ENCODE measurements around the gene MRPS18A.

The MRPS18A gene

DNA sequence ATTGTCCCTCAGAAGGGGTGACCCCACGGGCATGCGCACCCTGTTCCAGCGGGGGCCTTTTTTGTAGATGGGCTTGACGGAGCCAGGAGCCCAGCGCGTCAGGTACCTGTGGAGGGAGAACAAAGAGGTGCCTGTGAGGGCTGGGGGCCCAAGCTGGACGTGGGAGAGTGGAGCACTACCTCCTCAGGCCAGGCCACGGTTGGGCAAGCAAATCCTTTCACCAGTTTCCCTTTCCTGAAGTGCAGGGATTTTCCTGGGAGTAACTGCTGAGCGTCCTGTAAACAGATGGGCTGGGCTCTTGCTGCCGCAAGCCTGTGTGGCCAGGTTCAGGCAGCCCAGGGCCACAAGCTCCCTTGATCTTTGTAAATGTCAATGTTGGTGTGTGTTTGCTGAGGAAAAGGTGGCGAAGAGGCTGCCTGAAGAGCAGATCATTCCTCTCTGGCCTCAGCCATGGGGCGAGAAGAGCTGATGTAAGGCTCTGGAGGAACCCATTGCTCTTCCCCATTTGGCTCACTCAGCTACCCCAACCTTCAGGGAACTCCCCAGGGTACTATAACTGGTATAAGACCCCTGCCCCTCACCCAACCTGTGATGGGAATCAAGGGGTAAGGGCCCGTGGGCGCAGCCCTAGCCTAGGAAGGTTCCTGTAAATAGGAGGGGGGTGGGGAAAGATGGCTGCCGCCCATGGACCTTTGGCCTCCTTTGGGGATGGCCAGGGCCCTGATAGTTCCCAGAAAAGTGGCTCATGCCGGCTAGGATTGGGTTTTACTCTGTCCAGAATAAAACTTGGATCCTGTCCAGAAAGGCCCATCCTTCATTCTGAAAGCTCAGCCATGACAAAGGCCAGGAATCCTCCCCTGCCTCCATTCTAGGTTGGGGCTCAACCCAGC is 15.5 kb downstream of the MRPS18A start:
- Histone ChIP-seq H3K4me3 (ENCODE audit: low read length in 2 of 2) (no peak overlapping the region), H3K27ac (ENCODE audit: low read depth in 2 of 2, low read length in 2 of 2) (peak overlapping the region; percentile 65 to 88), H3K9me3 (ENCODE audit: control insufficient read depth in 2 of 2, low read length in 2 of 2) (no peaks in the 10 kb centered on the region), H3K36me3 (ENCODE audit: control insufficient read depth in 2 of 2, insufficient read depth in 2 of 2, low read length in 2 of 2) (peaks cover 48 to 52% of the 10 kb centered on the region in 2 donors), H3K27me3 (ENCODE audit: control insufficient read depth in 2 of 2, insufficient read depth in 2 of 2, low read length in 2 of 2) (no peaks in the 10 kb centered on the region), H3K4me1 (ENCODE audit: control insufficient read depth in 2 of 2, insufficient read depth in 2 of 2, low read length in 2 of 2) (peaks cover 43 to 58% of the 10 kb centered on the region in 2 donors), H3K9ac (ENCODE audit: low read depth in 1 of 2, low read length in 2 of 2) (peak overlapping the region in 1 of 2 donors; percentile 41)

GRCh38 chr6:43671011-43671800 is 16.4 kb downstream of the MRPS18A start:
- H3K36me3 ChIP-seq (ENCODE audit: control insufficient read depth in 2 of 2, insufficient read depth in 2 of 2, low read length in 2 of 2), result peaks cover 41 to 44% of the 10 kb centered on the region in 2 donors
- H3K4me3 ChIP-seq (ENCODE audit: low read length in 2 of 2), result no peak overlapping the region
- no peaks in the 10 kb centered on the region for H3K9me3 ChIP-seq (ENCODE audit: control insufficient read depth in 2 of 2, low read length in 2 of 2)
- H3K4me1 ChIP-seq (ENCODE audit: control insufficient read depth in 2 of 2, insufficient read depth in 2 of 2, low read length in 2 of 2), result peaks cover 42 to 54% of the 10 kb centered on the region in 2 donors
- peak overlapping the region; percentile 65 to 88 for H3K27ac ChIP-seq (ENCODE audit: low read depth in 2 of 2, low read length in 2 of 2)
- H3K27me3 ChIP-seq (ENCODE audit: control insufficient read depth in 2 of 2, insufficient read depth in 2 of 2, low read length in 2 of 2), result no peaks in the 10 kb centered on the region
- H3K9ac ChIP-seq (ENCODE audit: low read depth in 1 of 2, low read length in 2 of 2), result peak overlapping the region in 1 of 2 donors; percentile 41

DNA sequence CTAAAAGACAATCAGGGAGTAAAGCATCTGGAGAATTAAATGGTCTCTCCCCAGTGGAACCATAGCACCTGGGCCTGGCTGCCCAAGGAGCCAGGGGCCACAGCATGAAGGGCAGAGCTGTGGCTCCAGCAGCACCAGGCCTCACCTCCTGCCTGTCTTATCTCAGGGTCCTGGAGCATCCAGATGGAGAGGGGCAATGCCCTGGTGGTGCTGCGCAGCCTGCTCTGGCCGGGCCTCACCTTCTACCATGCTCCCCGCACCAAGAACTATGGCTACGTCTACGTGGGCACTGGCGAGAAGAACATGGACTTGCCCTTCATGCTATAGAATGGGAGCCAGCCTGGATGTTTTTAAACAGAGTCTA is 17.0 kb downstream of the MRPS18A start:
- Histone ChIP-seq H3K9me3 (ENCODE audit: control insufficient read depth in 2 of 2, low read length in 2 of 2) (no peaks in the 10 kb centered on the region), H3K27ac (ENCODE audit: low read depth in 2 of 2, low read length in 2 of 2) (peak overlapping the region in 1 of 2 donors; percentile 43), H3K4me3 (ENCODE audit: low read length in 2 of 2) (no peak overlapping the region), H3K4me1 (ENCODE audit: control insufficient read depth in 2 of 2, insufficient read depth in 2 of 2, low read length in 2 of 2) (peaks cover 42 to 54% of the 10 kb centered on the region in 2 donors), H3K9ac (ENCODE audit: low read depth in 1 of 2, low read length in 2 of 2) (no peak overlapping the region), H3K27me3 (ENCODE audit: control insufficient read depth in 2 of 2, insufficient read depth in 2 of 2, low read length in 2 of 2) (no peaks in the 10 kb centered on the region), H3K36me3 (ENCODE audit: control insufficient read depth in 2 of 2, insufficient read depth in 2 of 2, low read length in 2 of 2) (peaks cover 35 to 40% of the 10 kb centered on the region in 2 donors)

- Histone ChIP-seq H3K4me1 (ENCODE audit: control insufficient read depth in 2 of 2, insufficient read depth in 2 of 2, low read length in 2 of 2) (peaks cover 42 to 54% of the 10 kb centered on the region in 2 donors), H3K9ac (ENCODE audit: low read depth in 1 of 2, low read length in 2 of 2) (peak overlapping the region in 1 of 2 donors; percentile 6), H3K36me3 (ENCODE audit: control insufficient read depth in 2 of 2, insufficient read depth in 2 of 2, low read length in 2 of 2) (peaks cover 30 to 34% of the 10 kb centered on the region in 2 donors), H3K27me3 (ENCODE audit: control insufficient read depth in 2 of 2, insufficient read depth in 2 of 2, low read length in 2 of 2) (no peaks in the 10 kb centered on the region), H3K4me3 (ENCODE audit: low read length in 2 of 2) (no peak overlapping the region), H3K27ac (ENCODE audit: low read depth in 2 of 2, low read length in 2 of 2) (peak overlapping the region; percentile 43 to 48), H3K9me3 (ENCODE audit: control insufficient read depth in 2 of 2, low read length in 2 of 2) (no peaks in the 10 kb centered on the region)
These were observed 17.5 kb downstream of the MRPS18A start for GRCh38 chr6:43669922-43670622.

GRCh38 chr6:43669050-43669921 is 18.3 kb downstream of the MRPS18A start:
- H3K9ac ChIP-seq (ENCODE audit: low read depth in 1 of 2, low read length in 2 of 2), result peak overlapping the region in 1 of 2 donors; percentile 6
- peaks cover 22 to 27% of the 10 kb centered on the region in 2 donors for H3K36me3 ChIP-seq (ENCODE audit: control insufficient read depth in 2 of 2, insufficient read depth in 2 of 2, low read length in 2 of 2)

DNA sequence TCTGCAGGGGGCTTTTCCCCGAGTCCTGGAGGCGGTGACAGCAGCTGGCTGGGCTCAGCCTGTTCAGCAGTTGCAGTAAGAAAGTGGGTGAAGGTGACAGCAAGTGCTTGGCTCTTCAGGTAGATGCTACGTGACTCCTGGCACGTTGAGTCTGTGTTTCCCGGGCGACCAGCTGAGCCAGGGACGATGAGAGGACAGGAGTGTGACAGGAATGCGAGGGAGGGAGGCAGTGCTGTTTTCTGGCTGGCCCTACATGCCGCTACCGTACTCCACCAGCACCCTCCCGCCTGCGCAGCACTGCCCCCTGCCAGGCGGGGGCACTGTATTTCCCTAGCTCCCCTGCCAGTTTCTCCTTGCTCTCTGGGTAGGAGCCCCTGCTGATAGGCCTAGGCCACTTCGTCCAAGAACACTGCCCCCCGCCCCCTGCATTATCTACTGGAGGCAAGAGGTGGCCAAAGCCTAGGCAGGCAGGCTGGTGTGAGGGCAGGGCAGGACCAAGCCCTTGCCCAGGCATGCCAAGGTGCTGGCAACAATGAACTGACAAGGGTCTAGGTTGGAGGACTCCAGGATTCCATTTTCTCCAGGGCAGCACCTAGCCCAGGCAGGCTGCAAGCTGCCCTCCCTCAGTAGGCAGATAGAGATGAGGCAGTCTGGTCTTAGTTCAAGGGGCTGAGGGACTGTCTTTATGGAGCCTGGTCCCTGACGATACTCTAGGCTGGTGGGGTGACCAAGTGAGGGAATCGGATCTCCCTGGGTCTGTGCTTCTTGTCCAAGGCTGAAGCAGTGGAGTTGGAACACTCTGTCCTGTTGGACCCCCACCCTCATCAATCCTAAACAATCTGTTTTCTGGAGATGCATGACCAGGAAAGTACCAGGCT is 19.2 kb downstream of the MRPS18A start:
- Histone ChIP-seq H3K4me3 (ENCODE audit: low read length in 2 of 2) (no peak overlapping the region), H3K4me1 (ENCODE audit: control insufficient read depth in 2 of 2, insufficient read depth in 2 of 2, low read length in 2 of 2) (peaks cover 42 to 52% of the 10 kb centered on the region in 2 donors), H3K27ac (ENCODE audit: low read depth in 2 of 2, low read length in 2 of 2) (peak overlapping the region; percentile 35 to 38)

More at GRCh38 chr6:43669050-43669921, 18.3 kb downstream of the MRPS18A start:
- Histone ChIP-seq H3K4me3 (ENCODE audit: low read length in 2 of 2) (no peak overlapping the region), H3K27me3 (ENCODE audit: control insufficient read depth in 2 of 2, insufficient read depth in 2 of 2, low read length in 2 of 2) (no peaks in the 10 kb centered on the region), H3K27ac (ENCODE audit: low read depth in 2 of 2, low read length in 2 of 2) (peak overlapping the region; percentile 43 to 48), H3K4me1 (ENCODE audit: control insufficient read depth in 2 of 2, insufficient read depth in 2 of 2, low read length in 2 of 2) (peaks cover 42 to 54% of the 10 kb centered on the region in 2 donors), H3K9me3 (ENCODE audit: control insufficient read depth in 2 of 2, low read length in 2 of 2) (no peaks in the 10 kb centered on the region)

DNA sequence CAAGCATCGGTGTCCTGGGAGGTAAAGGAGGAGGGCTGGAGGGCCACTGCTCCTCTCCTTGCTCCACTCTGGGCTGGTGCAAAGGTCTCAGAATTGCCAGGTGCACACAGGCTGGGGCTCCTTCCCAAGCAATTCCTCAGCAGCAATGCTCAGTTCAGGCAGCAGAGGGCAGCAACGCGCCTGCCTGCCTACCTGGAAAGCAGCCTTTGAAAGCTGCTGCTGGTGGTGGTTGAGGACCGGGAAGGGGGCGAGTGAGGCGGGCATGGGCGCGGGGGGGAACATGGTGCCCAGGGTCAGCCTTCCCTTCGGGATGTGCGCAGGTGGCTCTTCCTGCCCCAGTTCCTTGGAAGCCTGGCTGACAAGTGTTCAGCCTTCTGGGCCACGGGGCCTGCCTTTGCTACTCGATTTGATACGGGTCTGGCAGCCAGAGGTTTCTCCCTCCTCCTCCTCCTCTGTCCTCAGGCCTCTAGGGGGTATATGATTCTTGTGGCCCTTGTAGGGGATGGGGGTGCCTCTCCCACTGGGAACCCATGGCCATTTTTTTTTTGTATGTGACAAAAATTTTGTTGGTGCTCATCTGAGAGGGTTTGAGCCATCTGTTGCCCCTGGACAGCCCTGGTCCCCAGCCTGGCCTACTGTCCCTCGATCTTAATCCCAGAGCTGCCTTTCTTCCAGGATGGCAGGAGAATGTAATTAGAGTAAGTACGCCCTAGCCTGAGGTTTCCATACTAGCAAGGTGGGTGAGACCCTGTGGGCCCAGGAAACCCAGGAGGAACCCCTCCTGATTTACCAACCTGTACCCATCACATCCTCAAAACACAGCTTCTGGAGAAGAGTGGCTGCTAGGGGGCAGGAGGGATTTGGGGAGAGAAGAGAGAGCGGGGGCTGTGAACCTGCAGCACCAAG is 20.1 kb downstream of the MRPS18A start:
- no peaks in the 10 kb centered on the region for H3K9me3 ChIP-seq (ENCODE audit: control insufficient read depth in 2 of 2, low read length in 2 of 2)
- no peaks in the 10 kb centered on the region for H3K27me3 ChIP-seq (ENCODE audit: control insufficient read depth in 2 of 2, insufficient read depth in 2 of 2, low read length in 2 of 2)
- H3K4me1 ChIP-seq (ENCODE audit: control insufficient read depth in 2 of 2, insufficient read depth in 2 of 2, low read length in 2 of 2), result peaks cover 42 to 44% of the 10 kb centered on the region in 2 donors
- H3K36me3 ChIP-seq (ENCODE audit: control insufficient read depth in 2 of 2, insufficient read depth in 2 of 2, low read length in 2 of 2), result peaks cover 13 to 15% of the 10 kb centered on the region in 2 donors
- peak overlapping the region; percentile 14 to 41 for H3K9ac ChIP-seq (ENCODE audit: low read depth in 1 of 2, low read length in 2 of 2)
- H3K27ac ChIP-seq (ENCODE audit: low read depth in 2 of 2, low read length in 2 of 2), result no peak overlapping the region
- H3K4me3 ChIP-seq (ENCODE audit: low read length in 2 of 2), result peak overlapping the region in 1 of 2 donors; percentile 37

More for the DNA sequence above, 19.2 kb downstream of the MRPS18A start:
- peaks cover 13 to 18% of the 10 kb centered on the region in 2 donors for H3K36me3 ChIP-seq (ENCODE audit: control insufficient read depth in 2 of 2, insufficient read depth in 2 of 2, low read length in 2 of 2)
- H3K27me3 ChIP-seq (ENCODE audit: control insufficient read depth in 2 of 2, insufficient read depth in 2 of 2, low read length in 2 of 2), result no peaks in the 10 kb centered on the region
- H3K9ac ChIP-seq (ENCODE audit: low read depth in 1 of 2, low read length in 2 of 2), result peak overlapping the region in 1 of 2 donors; percentile 14
- H3K9me3 ChIP-seq (ENCODE audit: control insufficient read depth in 2 of 2, low read length in 2 of 2), result no peaks in the 10 kb centered on the region

All from mucosa of rectum (tissue), 2 donors.